ENCODE results near the gene COLEC11. TPM values are rescaled to one million over a fixed set of nuclear protein-coding genes. Genes with fewer than 3 reads are reported as not detected.
"Not testable (repeated sequence)": the region's sequence is repeated elsewhere in the genome, so short reads cannot be mapped to it uniquely, and the experiment has no call there.

COLEC11 gene
- polyA plus RNA-seq (ENCODE audit: insufficient read length): 3.4 TPM
- long read RNA-seq, donor 1, partial matches to known transcripts: 229 of 243 reads
- long read RNA-seq, donor 1, other reads (novel, unspliced or antisense): 14 of 243 reads
- long read RNA-seq, donor 2, partial matches to known transcripts: 0 of 2 reads
- long read RNA-seq, donor 2, other reads (novel, unspliced or antisense): 0 of 2 reads
- long read RNA-seq, donor 3, partial matches to known transcripts: 98 of 99 reads
- long read RNA-seq, donor 3, other reads (novel, unspliced or antisense): 0 of 99 reads
- long read RNA-seq, donor 4, partial matches to known transcripts: 0 of 6 reads
- long read RNA-seq, donor 4, other reads (novel, unspliced or antisense): 6 of 6 reads
- long read RNA-seq, donor 5, partial matches to known transcripts: 287 of 293 reads
- long read RNA-seq, donor 5, other reads (novel, unspliced or antisense): 5 of 293 reads
- long read RNA-seq, donor 6, partial matches to known transcripts: 287 of 299 reads
- long read RNA-seq, donor 6, other reads (novel, unspliced or antisense): 12 of 299 reads
- long read RNA-seq, donor 7, partial matches to known transcripts: 326 of 337 reads
- long read RNA-seq, donor 7, other reads (novel, unspliced or antisense): 9 of 337 reads
- long read RNA-seq, donor 8, partial matches to known transcripts: 61 of 62 reads
- long read RNA-seq, donor 8, other reads (novel, unspliced or antisense): 0 of 62 reads

DNA sequence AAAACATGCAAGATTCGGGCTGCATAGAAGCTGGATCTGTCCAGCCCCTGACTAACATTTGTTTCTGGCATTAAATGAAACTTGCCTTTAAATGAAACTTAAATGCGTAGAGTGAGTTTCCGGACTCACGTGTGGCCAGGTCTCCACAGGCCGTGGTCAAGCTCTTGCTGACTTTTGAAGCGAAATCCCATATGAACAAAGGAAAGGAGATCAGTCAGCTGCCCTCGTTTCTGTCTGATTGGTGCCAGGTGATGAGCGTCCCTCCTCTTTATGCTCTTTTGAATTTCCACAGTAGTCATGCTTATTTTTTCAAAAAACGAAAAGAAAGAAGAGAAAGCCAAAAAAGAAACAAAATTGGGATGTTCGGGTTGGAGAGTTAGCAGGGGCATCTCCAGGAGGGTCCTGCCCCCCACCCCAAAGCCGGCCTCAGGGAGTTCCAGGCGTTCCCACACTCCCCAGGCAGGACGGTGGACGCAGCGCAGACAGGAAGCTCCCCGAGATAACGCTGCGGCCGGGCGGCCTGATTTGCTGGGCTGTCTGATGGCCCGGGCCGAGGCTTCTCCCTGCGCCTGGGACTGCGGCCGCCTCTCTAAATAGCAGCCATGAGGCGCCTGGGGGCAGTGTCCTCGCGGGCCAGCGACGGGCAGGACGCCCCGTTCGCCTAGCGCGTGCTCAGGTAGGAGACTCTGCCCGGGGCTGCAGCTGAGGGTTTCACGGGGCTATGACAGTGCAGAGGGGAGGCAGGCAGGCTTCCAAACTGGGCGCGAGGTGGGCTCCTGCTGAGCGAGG lies at the start of gene COLEC11:
COLEC11 (plus strand) TSS at position 620 of the 789 bp plus-strand sequence. CDS start 9,229 bp downstream, outside the sequence.
- DNase-seq: no peak

DNA sequence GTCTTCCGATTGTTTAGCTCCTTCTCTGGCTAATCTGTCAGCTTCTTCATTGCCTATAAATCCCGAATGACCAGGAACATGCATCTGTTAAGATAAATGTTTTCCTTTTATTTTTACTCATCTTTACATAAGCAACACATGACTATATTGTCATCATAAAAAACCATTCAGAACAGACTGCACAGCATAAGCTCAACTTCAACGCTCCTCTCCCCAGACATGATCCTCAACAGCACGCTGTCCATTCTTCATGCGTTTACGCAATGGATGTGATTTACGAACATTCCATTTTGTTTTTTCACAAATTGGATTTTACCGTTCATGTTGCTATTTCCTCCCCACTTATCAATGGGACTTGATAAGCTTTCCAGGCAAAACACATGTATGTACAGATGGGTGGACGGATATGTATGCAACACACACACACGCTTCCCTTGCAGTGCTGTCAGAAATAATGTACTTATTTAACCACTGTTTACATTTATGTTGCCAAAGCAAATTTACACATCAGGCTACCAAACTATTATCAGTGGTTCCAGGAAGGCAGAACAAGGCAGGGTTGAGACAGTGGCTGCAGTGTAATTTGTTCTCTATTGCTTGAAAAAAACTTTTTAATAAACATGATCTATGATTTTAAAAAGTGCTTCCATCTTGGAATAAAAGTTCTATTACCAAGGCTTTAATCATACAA lies 49.0 kb upstream of the COLEC11 start:
- DNase-seq: no peak

DNA sequence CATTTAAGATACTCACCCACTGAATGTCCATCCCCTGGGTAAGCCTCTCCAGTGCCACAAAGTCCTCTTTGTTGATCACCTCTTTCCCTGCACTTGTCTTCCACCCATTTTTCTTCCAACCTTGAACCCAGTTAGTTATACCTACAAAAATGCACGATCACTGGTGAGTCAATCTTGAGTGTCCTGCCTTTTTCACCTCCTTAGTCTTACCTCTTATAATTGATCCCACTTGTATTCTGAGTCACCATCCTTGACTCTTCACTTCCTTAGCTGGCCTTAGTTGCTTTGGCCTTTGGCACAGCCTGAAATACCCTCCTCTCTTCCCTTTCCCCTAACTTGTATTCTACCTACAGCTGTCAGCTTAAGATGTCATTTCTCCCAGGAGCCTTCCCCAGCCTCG lies 47.0 kb upstream of the COLEC11 start:
- DNase-seq: no peak

DNA sequence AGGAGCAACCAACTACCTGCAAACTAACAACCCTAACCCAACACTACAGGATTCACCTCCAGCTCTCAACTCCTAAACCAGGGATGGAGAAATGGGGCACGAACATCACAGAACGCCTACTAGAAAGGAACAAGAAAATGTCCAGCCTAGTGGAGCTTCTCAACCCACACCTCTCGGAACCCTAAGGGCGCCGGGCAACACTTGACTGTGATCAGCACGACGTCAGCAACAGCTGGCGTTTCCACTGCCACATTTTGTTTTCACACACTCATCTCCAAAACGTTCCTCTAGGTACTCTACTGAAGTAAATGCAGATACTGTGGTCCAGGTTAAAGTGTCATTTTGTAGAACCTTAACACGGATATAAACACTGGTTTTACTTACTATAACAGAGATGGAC lies 41.0 kb upstream of the COLEC11 start:
- no peak for DNase-seq

DNA sequence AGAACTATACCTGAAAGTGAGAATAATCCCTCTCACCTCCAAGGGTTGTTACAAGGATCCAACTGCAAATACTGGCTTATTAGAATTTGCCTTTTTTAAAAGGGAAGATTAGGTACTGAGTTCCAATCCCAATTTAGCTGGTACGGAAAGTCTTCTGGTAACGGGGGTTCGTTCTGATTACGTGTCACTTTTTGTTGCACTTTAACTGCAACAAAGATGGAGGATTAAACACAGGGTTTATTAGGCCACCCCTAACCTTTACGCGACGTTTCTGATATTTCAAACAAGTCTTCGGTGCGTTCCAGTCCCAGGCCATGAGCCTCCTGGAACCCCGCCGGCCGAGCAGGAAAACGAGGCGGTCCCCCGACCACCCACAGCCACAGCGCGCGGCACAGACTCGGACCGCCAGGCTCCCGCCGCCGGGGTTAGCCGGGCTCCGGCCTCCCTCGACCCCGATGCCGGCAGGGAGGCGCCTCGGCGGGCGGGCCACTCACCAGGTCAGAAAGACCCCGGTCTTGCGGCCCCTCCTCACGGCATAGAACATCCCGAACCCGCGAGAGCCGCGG lies 37.2 kb upstream of the COLEC11 start:
- DNase-seq: no peak

DNA sequence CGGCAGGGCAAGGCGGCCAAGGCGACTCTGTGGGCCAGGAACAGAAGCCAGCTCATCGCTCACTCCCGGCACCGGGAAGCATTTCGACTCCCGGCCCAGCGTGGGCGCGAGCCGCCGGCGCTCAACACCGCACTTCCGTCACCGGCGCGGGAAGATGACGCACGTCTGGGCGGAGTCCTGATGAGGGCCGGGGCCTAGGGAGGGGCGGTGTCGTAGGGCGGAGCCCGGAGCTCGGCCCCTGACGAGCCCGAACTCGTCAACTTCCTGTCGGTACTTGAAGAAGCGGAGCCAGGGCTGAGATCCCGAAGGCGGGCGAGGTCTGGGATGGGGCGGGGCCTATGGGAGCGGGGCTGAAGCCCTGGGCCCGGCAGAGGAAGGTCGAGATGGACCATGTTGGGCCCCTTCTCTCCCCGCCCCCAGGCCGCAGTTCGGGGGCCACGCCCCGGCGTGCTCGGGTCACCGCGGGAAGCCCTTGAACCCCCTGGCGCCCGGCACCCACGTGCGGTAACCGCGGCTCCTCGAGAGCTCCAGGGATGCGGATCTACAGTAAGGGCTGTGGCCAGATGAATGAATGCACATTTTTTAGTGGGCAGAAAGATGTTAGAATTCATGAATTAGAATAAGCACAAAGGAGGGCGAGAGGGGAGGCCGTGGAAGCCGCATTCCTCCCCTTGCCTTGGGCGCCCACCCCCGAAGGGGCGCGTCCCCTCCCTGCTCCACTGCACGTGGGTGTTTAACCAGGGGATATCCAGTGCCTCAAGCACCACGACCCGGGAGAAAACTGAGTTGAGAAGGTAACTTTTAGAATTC lies 36.5 kb upstream of the COLEC11 start, which contains the start of gene RNASEH1:
RNASEH1 (minus strand) TSS at position 129 of the 810 bp plus-strand sequence; CDS start at position 56, 73 bp downstream.
- peak; percentile 97 for DNase-seq

DNA sequence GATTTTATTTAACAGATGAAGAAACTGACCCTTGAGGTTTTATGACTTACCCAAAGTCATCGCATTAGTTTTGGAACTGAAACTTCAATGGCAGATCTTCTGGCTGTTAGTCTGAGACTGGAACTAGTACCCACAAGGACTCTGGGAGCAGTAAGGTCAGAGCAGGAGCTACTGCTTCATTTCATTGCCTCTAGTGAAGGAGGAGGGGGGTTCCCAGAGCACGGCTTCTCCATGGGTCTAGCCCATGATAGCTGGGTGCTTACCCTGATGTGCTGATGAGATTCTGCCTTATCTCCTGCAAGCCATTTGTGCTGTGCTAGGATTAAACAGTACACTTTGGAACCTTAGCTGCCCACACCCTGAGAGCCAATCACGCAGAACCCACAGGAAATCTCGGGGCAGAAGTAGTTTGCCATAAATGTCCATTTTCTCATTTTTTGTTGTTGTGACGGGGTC lies 31.4 kb upstream of the COLEC11 start:
- DNase-seq: no peak

DNA sequence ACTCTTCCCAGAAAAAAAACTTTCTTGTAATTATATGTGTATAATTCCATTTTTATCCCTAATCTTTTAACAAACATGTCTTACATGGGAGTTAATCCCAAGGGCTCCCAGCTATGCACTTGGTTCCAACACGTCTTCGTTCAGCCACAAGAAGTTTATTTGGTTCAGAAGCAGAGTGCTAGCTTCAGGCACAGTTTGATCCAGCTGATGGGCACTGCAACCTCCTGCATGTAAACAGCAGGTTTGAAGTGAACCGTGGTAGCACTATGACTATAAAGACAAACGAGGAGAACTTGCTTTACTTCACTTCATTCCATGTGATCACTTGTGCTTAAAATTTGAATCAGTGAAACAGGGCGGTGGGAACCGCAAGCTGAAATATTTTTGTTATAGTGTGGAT lies 29.8 kb upstream of the COLEC11 start:
- DNase-seq: no peak

DNA sequence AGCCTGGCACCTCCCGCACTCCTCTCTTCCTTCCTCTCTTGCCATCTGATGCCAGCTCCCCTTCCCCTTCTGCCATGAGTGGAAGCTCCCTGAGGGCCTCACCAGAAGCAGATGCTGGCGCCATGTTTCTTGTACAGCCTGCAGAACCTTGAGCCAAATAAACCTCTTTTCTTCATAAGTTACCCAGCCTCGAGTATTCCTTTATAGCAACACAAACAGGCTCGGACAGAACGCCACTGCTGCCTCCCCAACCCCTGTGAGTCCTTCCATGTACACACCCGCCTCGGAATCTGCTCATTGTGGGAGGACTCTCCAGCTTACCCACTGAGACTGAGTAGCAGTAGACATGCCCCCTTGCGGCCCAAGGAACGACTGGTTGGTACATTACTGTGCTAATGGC lies 28.1 kb upstream of the COLEC11 start:
- no peak for DNase-seq

DNA sequence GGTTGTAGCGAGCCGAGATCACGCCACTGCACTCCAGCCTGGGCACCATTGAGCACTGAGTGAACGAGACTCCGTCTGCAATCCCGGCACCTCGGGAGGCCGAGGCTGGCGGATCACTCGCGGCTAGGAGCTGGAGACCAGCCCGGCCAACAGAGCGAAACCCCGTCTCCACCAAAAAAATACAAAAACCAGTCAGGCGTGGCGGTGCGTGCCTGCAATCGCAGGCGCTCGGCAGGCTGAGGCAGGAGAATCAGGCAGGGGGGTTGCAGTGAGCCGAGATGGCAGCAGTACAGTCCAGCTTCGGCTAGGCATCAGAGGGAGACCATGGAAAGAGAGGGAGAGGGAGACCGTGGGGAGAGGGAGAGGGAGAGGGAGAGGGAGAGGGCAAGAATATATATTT lies 25.3 kb upstream of the COLEC11 start:
- not testable (repeated sequence) for DNase-seq

DNA sequence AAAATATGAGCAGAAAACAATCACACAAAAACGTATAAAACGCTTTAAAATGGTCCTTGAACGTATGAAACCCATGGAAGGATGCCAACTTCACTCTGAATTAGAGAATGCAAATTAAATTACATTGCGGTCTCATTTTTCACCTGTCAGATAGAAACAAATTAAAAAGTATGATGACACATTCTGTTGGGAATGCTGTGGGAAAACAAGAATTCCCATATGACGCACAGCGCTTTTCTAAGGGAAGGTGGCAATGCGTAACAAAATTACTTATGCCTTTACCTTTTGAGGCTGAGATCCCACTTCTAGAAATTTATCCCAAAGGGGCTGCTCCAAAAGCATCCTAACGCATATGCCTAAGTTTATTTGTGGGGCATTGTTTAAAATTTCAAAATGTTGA lies 23.6 kb upstream of the COLEC11 start:
- no peak for DNase-seq

DNA sequence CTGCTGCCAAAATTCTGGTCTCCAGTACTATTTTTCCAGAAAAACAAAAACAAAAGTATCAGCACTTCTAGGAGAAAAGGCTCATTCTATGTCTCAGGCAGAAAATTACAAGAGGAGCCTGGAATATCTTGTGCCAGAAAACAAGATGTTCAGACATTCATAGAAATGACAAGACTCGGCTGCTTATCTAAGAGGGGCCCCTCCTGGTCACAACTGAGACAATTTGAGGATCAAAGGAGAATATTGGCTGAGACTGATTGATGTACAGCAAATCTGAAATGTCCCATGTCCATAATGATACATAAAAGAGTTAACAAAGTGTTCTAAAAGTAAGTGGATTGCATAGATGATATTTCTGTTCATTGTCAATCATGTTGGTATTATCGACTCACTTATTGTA lies 22.3 kb upstream of the COLEC11 start:
- no peak for DNase-seq

DNA sequence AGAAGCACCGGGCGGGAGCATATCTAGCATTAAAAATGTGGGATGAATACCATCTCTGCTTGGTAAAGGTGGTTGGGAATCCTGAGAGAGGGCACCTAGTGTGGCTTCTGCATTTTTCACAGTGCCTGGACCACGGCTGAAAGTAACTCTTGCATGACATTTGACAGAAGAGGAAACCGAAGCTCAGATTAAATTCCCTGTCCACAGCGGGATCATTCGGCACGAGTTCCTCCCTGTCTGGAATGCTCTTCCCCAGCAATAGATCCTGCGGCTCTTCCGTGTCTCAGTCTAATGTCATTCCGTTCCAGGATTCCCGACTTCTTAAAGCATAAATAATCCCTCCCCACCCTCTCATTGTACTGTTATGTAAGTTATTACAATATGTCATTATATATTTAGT lies 20.8 kb upstream of the COLEC11 start:
- no peak for DNase-seq

DNA sequence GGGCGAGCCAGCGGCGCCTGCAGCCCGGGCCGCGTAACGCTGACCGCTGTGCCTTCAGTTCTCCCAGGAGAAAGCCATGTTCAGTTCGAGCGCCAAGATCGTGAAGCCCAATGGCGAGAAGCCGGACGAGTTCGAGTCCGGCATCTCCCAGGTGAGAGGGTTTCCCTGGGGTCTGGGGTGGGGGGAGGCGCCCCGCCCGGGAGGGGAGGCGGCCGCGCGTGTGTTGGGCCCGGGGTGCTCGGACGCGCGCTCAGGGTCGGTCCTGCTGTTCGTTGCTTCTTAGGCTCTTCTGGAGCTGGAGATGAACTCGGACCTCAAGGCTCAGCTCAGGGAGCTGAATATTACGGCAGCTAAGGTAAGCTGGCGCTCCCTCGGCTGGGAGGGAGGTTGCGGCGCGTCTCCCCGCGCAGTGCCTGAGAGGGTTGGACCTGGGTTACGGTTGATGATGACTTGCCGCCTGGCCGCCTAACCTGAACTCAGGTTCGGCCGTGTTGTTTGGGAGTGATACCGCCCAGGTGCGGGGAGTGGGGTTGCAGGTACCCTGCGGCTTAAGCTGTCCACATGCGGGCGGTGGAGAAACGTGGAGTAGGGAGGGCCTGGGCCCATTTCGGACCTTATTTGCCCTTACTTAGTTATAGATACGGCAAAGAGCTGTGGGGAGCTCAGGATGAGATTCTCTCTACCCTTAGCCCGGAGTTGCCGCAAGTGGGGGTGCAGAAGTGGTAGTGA lies 19.2 kb upstream of the COLEC11 start:
- no peak for DNase-seq

DNA sequence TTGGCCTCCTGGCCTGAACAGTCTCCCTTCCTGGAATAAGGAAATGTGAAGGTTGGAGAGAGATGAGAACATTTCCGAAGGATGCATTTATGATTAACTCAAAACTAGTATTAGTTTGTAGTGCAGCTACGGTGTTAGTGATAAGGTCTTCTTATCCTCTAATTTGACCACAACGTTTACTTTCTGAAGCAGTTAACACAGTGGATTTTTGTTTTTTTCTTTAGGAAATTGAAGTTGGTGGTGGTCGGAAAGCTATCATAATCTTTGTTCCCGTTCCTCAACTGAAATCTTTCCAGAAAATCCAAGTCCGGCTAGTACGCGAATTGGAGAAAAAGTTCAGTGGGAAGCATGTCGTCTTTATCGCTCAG lies 18.7 kb upstream of the COLEC11 start:
- not testable (repeated sequence) for DNase-seq

DNA sequence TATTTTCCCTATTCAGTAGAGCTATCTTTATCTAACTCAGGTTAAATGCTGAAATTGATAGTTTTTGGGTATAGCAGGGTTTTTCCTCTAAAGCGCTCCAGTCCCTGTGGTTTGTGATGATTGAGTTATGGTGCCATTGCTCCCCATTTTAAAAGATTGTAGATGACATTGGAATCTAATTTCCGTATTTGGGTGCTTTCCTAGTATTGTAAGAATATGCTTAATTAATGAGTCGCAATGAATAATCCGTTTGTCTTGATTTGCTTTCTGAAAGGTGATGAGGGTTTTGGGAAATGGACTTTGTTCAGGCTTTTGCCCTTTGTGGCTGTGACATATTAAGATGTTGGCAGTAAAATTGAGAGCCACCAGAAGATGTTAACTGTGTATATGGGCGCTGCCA lies 15.9 kb upstream of the COLEC11 start:
- no peak for DNase-seq

DNA sequence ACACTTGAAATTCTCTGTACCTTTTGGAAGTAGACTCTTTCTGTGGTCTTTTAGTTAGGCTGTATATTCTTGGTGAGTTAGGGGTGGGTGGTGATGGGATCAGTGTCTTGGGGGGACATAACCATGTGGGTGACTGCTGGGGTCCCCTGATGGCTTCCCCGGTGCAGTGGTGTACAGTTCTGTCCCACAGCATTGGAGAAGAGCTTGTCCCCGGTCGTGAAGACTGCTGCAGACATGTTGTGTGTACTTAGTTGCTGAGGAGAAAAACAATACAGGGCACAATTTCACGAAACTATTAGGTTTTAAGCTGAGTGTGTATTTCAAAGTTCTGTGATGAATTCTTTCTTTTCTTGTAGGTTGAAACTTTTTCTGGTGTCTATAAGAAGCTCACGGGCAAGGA lies 14.5 kb upstream of the COLEC11 start:
- no peak for DNase-seq

DNA sequence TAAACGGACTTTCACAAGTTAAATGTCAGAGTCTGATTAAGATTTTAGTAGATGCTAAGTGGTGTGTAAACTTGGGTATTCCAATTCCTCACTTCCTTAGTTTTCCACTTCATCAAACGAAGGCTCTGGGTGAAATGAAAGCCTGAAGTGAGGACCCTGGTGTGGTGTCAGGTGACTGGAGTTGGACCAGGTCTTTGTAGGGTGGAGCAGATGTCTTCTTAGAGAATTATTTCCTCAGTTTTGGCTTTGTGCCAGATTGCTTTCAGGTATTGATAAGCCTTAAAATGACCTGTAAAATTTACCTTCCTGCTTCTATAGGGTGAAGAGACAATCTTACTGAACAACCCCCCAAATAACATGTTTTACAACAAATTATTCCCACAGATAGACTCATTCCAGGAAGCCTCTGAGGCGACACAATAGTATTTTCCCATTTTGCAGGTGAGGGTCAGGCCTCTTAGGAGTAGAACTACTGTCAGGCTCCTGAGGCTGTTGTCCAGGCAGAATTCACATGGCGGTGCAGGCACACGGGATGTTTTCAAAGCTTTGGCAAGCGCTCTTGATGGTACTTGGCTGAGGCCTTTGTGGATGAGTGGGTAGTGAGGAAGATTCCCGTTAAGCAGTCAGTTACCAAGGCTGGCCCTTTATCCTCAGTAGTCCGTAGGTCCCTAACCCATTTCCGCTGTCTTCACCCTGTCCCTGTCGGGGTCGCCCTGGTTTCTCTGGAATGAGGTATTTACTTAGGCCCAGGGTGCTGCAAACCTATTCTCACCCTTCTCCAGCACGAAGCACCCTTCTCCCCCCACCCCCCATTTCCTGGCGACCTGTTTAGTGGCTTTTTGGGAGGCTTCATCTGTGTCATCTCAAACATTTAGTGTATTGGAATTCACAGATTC lies 13.3 kb upstream of the COLEC11 start:
- DNase-seq: no peak

DNA sequence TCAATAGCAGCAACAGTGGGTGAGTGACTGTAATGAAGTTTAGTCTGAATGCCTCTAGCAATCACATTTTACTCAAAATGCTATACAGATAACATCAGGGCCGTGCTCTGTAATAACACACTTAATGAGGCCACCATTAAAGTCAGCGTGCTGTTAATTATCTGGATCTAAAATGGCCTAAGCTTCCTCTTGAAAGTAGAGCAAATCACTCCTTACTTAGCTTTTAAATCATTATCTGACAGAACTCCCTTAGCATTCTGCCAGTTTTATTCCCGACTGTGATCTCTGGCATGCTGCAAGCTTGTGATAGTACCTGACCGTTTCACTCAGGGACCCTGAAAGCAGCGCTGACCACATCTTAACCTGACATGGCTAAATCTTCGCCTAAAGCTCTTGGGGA lies 10.8 kb upstream of the COLEC11 start:
- no peak for DNase-seq
